Measurements from ENCODE around the gene HNRNPM. TPM values are rescaled to one million over a fixed set of nuclear protein-coding genes. Genes with fewer than 3 reads are reported as not detected.

The HNRNPM gene
- total RNA-seq, 1 experiment from 2014 or later, result 298 TPM

- TF ChIP-seq EZH2 (IDR thresholded peaks at IDR 0.05) (no peak), ATF3 (IDR thresholded peaks at IDR 0.05) (no peak), CBX3 (IDR thresholded peaks at IDR 0.05; ENCODE audit: low read depth) (no peak), EGR1 (IDR thresholded peaks at IDR 0.05; ENCODE audit: low read depth) (no peak), ZFX (IDR thresholded peaks at IDR 0.05) (no peak)
- TF ChIP-seq, protein P1, sequence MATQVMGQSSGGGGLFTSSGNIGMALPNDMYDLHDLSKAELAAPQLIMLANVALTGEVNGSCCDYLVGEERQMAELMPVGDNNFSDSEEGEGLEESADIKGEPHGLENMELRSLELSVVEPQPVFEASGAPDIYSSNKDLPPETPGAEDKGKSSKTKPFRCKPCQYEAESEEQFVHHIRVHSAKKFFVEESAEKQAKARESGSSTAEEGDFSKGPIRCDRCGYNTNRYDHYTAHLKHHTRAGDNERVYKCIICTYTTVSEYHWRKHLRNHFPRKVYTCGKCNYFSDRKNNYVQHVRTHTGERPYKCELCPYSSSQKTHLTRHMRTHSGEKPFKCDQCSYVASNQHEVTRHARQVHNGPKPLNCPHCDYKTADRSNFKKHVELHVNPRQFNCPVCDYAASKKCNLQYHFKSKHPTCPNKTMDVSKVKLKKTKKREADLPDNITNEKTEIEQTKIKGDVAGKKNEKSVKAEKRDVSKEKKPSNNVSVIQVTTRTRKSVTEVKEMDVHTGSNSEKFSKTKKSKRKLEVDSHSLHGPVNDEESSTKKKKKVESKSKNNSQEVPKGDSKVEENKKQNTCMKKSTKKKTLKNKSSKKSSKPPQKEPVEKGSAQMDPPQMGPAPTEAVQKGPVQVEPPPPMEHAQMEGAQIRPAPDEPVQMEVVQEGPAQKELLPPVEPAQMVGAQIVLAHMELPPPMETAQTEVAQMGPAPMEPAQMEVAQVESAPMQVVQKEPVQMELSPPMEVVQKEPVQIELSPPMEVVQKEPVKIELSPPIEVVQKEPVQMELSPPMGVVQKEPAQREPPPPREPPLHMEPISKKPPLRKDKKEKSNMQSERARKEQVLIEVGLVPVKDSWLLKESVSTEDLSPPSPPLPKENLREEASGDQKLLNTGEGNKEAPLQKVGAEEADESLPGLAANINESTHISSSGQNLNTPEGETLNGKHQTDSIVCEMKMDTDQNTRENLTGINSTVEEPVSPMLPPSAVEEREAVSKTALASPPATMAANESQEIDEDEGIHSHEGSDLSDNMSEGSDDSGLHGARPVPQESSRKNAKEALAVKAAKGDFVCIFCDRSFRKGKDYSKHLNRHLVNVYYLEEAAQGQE (IDR thresholded peaks at IDR 0.05; ENCODE audit: low read depth), result no peak
These were observed 36.4 kb downstream of the HNRNPM start (continued) for GRCh38 chr19:8481201-8481600.

DNA sequence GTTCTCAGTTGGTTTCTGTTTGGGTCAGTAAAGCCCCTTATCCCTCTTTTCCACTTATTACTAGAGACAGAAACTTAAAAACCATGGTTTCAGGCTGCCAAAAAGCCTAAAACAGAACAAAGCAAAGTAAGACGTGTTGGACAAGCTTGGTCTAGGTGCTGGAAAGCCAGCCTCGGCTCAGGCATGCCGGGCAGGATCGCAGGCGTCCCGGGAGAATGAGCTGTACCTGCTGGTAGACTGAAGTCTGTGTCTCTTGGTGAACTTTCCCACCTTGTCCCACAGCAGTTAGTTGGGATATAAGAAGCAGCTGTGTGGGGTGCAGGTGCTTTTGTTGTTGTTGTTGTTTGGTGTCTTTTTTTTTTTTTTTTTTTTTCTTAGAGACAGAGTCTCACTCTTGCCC lies 36.8 kb downstream of the HNRNPM start:
- H3K79me2 ChIP-seq (ENCODE audit: insufficient read depth, low read length), result peaks cover 90% of the 10 kb centered on the region
- BruUV-seq (replicated peaks), result no TSS peak
- intact Hi-C loops (cut with micrococcal nuclease), result no loop called here
- ATAC-seq (no peak), DNase-seq (ENCODE audit: low read depth, low spot score) (no peak)
- ChIA-PET RAD21 (ENCODE audit: low non-redundant PET in 1 of 2, low total read pairs in 2 of 2, uncharacterized antibody in 2 of 2, unreplicated experiment in 2 of 2) (no interaction called here), POLR2A (interaction anchor here (0.9 to 1.7 kb wide), 2 partner anchors 11 to 32 kb away, joined by 3 to 4 read pairs; partner anchors contain the start of gene ZNF414), CTCF (no interaction called here)
- no peaks in the 10 kb centered on the region for H3K4me1 ChIP-seq (ENCODE audit: control insufficient read depth in 1 of 2, insufficient read depth in 2 of 2, low read length in 2 of 2)
- H3K9ac ChIP-seq (ENCODE audit: low read length), result no peak overlapping the region
- H3K9me2 ChIP-seq (ENCODE audit: insufficient read depth), result no peaks in the 10 kb centered on the region
- no peaks in the 10 kb centered on the region; the same call in 1 of the 2 replicates for H4K20me1 ChIP-seq (ENCODE audit: insufficient read depth)
- H3K36me3 ChIP-seq (ENCODE audit: control insufficient read depth in 1 of 2, insufficient read depth in 2 of 2, low read length in 2 of 2), result peaks cover 34 to 55% of the 10 kb centered on the region in 2 experiments
- H3K9me3 ChIP-seq (ENCODE audit: control insufficient read depth in 1 of 2, insufficient read depth in 1 of 2, low read depth in 1 of 2, low read length in 2 of 2), result no peaks in the 10 kb centered on the region
- no peak overlapping the region for H3K4me3 ChIP-seq (replicated peaks in 1 of 2; ENCODE audit: low read depth in 1 of 2, low read length in 2 of 2)
- H3K27me3 ChIP-seq (ENCODE audit: insufficient read depth, low read length), result no peaks in the 10 kb centered on the region
- TF ChIP-seq, protein P2, sequence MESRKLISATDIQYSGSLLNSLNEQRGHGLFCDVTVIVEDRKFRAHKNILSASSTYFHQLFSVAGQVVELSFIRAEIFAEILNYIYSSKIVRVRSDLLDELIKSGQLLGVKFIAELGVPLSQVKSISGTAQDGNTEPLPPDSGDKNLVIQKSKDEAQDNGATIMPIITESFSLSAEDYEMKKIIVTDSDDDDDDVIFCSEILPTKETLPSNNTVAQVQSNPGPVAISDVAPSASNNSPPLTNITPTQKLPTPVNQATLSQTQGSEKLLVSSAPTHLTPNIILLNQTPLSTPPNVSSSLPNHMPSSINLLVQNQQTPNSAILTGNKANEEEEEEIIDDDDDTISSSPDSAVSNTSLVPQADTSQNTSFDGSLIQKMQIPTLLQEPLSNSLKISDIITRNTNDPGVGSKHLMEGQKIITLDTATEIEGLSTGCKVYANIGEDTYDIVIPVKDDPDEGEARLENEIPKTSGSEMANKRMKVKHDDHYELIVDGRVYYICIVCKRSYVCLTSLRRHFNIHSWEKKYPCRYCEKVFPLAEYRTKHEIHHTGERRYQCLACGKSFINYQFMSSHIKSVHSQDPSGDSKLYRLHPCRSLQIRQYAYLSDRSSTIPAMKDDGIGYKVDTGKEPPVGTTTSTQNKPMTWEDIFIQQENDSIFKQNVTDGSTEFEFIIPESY (IDR thresholded peaks at IDR 0.05; ENCODE audit: extremely low read depth, insufficient replicate concordance, low read length), result no peak
- TF ChIP-seq ZFX (IDR thresholded peaks at IDR 0.05) (no peak), SIN3A (IDR thresholded peaks at IDR 0.05; ENCODE audit: low read depth) (no peak), ATF3 (IDR thresholded peaks at IDR 0.05) (no peak), CEBPB (IDR thresholded peaks at IDR 0.05; ENCODE audit: low read depth) (no peak), CBX3 (IDR thresholded peaks at IDR 0.05; ENCODE audit: low read depth) (no peak), ZNF274 (IDR thresholded peaks at IDR 0.05; ENCODE audit: low read depth, low read length) (no peak), TCF7L2 (IDR thresholded peaks at IDR 0.05; ENCODE audit: borderline replicate concordance, extremely low read depth, insufficient read depth, insufficient read length) (no peak)
- TF ChIP-seq, protein P1 (IDR thresholded peaks at IDR 0.05; ENCODE audit: low read depth), result no peak
- no peak overlapping the region for H3K4me2 ChIP-seq (ENCODE audit: low read length)
- H2AFZ ChIP-seq (ENCODE audit: low read depth, low read length, poor library complexity, severe bottlenecking), result no peak overlapping the region
- no peak overlapping the region for H3K27ac ChIP-seq (ENCODE audit: low read depth, low read length)

Measured in HCT116 (cell line).